Effector memory CD4-positive, alpha-beta T cell (primary cell): ENCODE measurements around the gene PSAP.

Source experiments
- DNase-seq, 3 donors: peaks; one replicate each; pipeline ENCODE4 v3.0.0-alpha.2; 2020
- H3K27ac ChIP-seq: 2 replicates; pipeline ENCODE4 v1.7.0; 2013; ENCODE audit warnings: mild to moderate bottlenecking, low read length, moderate library complexity; ENCODE audit not compliant: insufficient read depth, poor library complexity, severe bottlenecking
- H3K27me3 ChIP-seq: replicated peaks from 2 replicates; pipeline ENCODE4 v1.7.0; 2013; ENCODE audit warnings: mild to moderate bottlenecking, low read length; ENCODE audit not compliant: insufficient read depth, control insufficient read depth, poor library complexity, severe bottlenecking
- H3K36me3 ChIP-seq: 2 replicates; pipeline ENCODE4 v1.7.0; 2013; ENCODE audit warnings: mild to moderate bottlenecking, low read length, moderate library complexity; ENCODE audit not compliant: control insufficient read depth, insufficient read depth
- H3K4me1 ChIP-seq: 2 replicates; pipeline ENCODE4 v1.7.0; 2013; ENCODE audit warnings: low read length, mild to moderate bottlenecking; ENCODE audit not compliant: control insufficient read depth, insufficient read depth, poor library complexity, severe bottlenecking
- H3K4me3 ChIP-seq: 2 replicates; pipeline ENCODE4 v1.7.0; 2013; ENCODE audit warnings: low read length, low read depth, mild to moderate bottlenecking; ENCODE audit not compliant: insufficient read depth, poor library complexity, severe bottlenecking
- H3K9me3 ChIP-seq: 2 replicates; pipeline ENCODE4 v1.7.0; 2013; ENCODE audit warnings: mild to moderate bottlenecking, low read length, moderate library complexity; ENCODE audit not compliant: control insufficient read depth

The PSAP gene

GRCh38 chr10:71766717-71767419, 84.2 kb downstream of the PSAP start:
- Histone ChIP-seq H3K9me3 (no peaks in the 10 kb centered on the region), H3K4me1 (peaks cover 83% of the 10 kb centered on the region), H3K4me3 (peak overlapping the region; percentile 20), H3K36me3 (peaks cover 47% of the 10 kb centered on the region), H3K27me3 (no peaks in the 10 kb centered on the region), H3K27ac (peak overlapping the region; percentile 88)
- DNase-seq = no peak
